Measurements from ENCODE around the gene SOX18. TPM values are rescaled to one million over a fixed set of nuclear protein-coding genes. Genes with fewer than 3 reads are reported as not detected.

SOX18 gene
- total RNA-seq, 1 donor from 2014 or later, result not detected

DNA sequence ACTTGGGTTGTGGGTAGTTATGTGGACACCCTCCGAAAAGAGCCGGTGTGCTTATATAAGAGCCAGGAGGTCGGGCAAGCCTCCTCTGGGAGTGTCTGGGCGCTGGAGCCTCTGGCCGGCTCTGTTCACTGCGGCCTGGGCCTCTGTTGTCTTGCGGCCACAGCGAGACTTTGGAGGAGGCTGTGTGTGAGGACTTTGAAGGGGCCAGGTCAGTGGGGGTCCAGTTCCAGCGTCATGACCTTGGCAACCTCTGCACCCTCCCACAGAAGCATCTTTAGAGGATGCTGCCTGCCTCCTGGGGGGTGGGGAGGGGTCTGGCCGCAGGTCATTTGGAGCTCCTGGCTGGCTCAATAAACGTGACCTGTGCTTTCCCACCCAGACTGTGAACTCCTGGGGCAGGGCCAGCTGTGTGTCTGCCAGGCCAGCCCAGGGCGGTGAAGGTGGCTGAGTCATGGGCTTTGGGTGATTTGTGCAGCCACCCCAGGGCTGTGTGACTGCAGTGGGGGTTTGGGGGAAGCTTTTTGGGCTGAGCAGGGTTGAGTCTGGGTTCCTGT, 14.8 kb upstream of the SOX18 start:
- Histone ChIP-seq H3K4me2 (peak overlapping the region; percentile 86), H4K20me1 (ENCODE audit: low read depth) (peaks cover 23% of the 10 kb centered on the region), H2AFZ (replicated peaks) (no peak overlapping the region), H3K9me3 (ENCODE audit: low read depth) (no peaks in the 10 kb centered on the region), H3K9ac (peak overlapping the region; percentile 14), H3K4me3 (peak overlapping the region; percentile 99), H3F3A (ENCODE audit: low read depth) (peaks cover 4% of the 10 kb centered on the region), H3K79me2 (ENCODE audit: low read depth) (peaks cover 9% of the 10 kb centered on the region), H3K36me3 (no peaks in the 10 kb centered on the region), H3K27ac (no peak overlapping the region), H3K4me1 (peaks cover 7% of the 10 kb centered on the region), H3K27me3 (no peaks in the 10 kb centered on the region)
- TF ChIP-seq CTCF (IDR thresholded peaks at IDR 0.05) (no peak), EZH2 (IDR thresholded peaks at IDR 0.05) (no peak), EZH2phosphoT487 (IDR thresholded peaks at IDR 0.05) (no peak)
- no peaks in the 10 kb centered on the region for H3K9me3 Mint-ChIP-seq
- peaks cover 10% of the 10 kb centered on the region for H3K27me3 Mint-ChIP-seq (ENCODE audit: insufficient read depth, low read depth)
- DNase-seq (ENCODE audit: low spot score), result no peak
- no peaks in the 10 kb centered on the region for H3K36me3 Mint-ChIP-seq
- H3K4me1 Mint-ChIP-seq, result peaks cover 25% of the 10 kb centered on the region
- no peak overlapping the region for H3K27ac Mint-ChIP-seq
- H3K4me3 Mint-ChIP-seq, result peak overlapping the region; percentile 94

GRCh38 chr20:64063389-64064144, 14.1 kb upstream of the SOX18 start:
- Histone ChIP-seq H3F3A (ENCODE audit: low read depth) (peaks cover 4% of the 10 kb centered on the region), H4K20me1 (ENCODE audit: low read depth) (peaks cover 20% of the 10 kb centered on the region), H3K9me3 (ENCODE audit: low read depth) (no peaks in the 10 kb centered on the region), H2AFZ (replicated peaks) (no peak overlapping the region), H3K27ac (no peak overlapping the region), H3K4me2 (peak overlapping the region; percentile 86), H3K27me3 (no peaks in the 10 kb centered on the region), H3K36me3 (no peaks in the 10 kb centered on the region), H3K4me1 (peaks cover 7% of the 10 kb centered on the region), H3K4me3 (peak overlapping the region; percentile 99), H3K79me2 (ENCODE audit: low read depth) (peaks cover 9% of the 10 kb centered on the region), H3K9ac (peak overlapping the region; percentile 14)
- Mint-ChIP-seq H3K4me1 (peaks cover 25% of the 10 kb centered on the region), H3K27me3 (ENCODE audit: insufficient read depth, low read depth) (peaks cover 12% of the 10 kb centered on the region), H3K9me3 (no peaks in the 10 kb centered on the region), H3K36me3 (no peaks in the 10 kb centered on the region), H3K27ac (no peak overlapping the region), H3K4me3 (peak overlapping the region; percentile 94)
- TF ChIP-seq CTCF (IDR thresholded peaks at IDR 0.05) (no peak), EZH2 (IDR thresholded peaks at IDR 0.05) (no peak), EZH2phosphoT487 (IDR thresholded peaks at IDR 0.05) (no peak)
- peak; percentile 56 for DNase-seq (ENCODE audit: low spot score)

DNA sequence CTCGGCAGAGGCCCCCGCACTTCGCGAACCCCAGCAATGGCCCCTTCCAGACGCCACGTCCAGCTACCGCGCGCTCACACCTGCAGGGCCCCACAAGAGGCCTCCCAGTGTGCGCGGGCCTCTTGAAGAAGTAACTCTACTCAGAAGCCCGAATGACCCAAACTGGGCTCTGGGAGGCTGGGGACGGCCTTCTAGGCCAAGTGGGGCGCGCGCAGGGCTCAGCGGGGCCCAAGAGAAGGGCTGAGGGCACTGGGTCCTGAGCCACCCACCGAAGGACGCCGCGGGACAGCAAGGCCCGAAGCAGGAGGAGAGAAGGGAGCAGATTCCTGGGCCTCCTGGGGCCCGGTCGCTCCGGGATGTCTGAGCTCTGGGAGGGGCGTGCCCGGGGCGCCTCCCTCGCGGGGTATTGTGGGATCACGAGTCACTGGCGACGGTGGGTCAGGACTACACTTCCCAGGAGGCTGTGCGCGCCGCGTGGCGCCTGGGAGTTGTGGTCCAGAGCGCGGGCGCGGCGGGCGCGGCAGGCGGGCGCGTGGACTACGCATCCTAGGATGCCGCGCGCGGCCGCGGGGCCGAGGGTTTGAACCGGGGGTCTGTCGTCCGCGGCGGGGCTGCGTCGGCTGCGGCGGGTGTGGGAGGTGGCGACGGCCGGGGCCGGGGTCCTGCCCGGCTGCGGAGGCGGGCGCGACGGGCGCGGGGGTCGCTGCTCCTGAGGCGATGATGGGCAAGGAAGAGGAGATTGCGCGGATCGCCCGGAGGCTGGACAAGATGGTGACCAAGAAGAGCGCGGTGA, 13.4 kb upstream of the SOX18 start, which contains the start of gene TCEA2:
TSS of gene TCEA2 (plus strand) at position 603 of the 793 bp plus-strand sequence. CDS start at position 718, 115 bp downstream.
- Histone ChIP-seq H3K27ac (no peak within 1 kb of the TSS), H4K20me1 (ENCODE audit: low read depth) (peaks cover 20% of the 10 kb centered on the region), H3K79me2 (ENCODE audit: low read depth) (peaks cover 9% of the 10 kb centered on the region), H3K4me3 (peak within 1 kb of the TSS; percentile 99), H3K4me1 (peaks cover 7% of the 10 kb centered on the region), H3F3A (ENCODE audit: low read depth) (peaks cover 4% of the 10 kb centered on the region), H3K4me2 (peak within 1 kb of the TSS; percentile 86), H3K9ac (peak within 1 kb of the TSS; percentile 14), H2AFZ (replicated peaks) (peak within 1 kb of the TSS; percentile 10), H3K9me3 (ENCODE audit: low read depth) (no peaks in the 10 kb centered on the region), H3K36me3 (no peaks in the 10 kb centered on the region), H3K27me3 (no peaks in the 10 kb centered on the region)
- peak; percentile 96 for DNase-seq (ENCODE audit: low spot score)
- no peaks in the 10 kb centered on the region for H3K36me3 Mint-ChIP-seq
- peaks cover 25% of the 10 kb centered on the region for H3K4me1 Mint-ChIP-seq
- TF ChIP-seq EZH2phosphoT487 (IDR thresholded peaks at IDR 0.05), result no peak
- no peak for TF ChIP-seq CTCF (IDR thresholded peaks at IDR 0.05)
- TF ChIP-seq EZH2 (IDR thresholded peaks at IDR 0.05), result no peak
- no peak within 1 kb of the TSS for H3K27ac Mint-ChIP-seq
- peak within 1 kb of the TSS; percentile 94 for H3K4me3 Mint-ChIP-seq
- H3K27me3 Mint-ChIP-seq (ENCODE audit: insufficient read depth, low read depth), result peaks cover 17% of the 10 kb centered on the region
- H3K9me3 Mint-ChIP-seq, result no peaks in the 10 kb centered on the region
